GOT3 (cell line): Measurements from ENCODE around the gene DCAF5.

Experiments
- DNase-seq: peaks from one replicate; lab custom pipeline; 2025; ENCODE audit warnings: mixed read lengths; lab: John Stamatoyannopoulos, UW

Gene DCAF5

DNA sequence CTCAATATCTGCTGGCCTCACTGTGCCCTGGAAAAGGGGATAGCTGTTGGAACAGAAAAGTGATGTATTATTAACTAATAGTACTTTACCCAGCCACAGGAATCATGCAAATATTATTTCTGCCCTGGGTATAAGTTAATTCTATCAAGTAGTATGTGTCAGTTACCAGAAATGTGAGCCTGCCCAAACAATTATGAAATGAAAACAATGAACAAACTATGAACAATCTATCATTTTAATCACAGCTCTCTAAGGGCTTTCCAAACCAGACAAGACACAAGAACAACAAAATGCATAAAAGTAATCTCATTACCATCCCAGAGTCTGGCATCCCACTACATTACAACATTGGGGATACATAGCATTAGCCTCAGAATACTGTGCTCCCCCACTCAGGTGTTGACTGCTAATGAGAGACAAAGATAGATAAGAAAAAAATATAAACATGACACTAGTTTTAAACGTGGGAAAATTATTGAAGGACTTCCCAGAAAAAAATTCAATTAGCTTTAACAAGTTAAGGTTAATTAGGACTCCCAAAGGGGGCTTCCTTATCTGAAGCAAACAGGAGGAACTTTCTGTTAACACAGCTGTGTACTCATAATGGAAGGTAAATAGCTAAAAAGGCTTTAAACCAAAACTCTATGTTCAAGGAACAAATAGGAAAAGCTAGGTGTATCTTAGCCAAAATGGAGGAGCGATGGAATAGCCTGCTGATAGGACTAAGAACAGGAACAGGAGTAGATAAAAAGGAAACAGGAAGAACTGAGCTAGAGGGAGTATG lies 3.3 kb downstream of the DCAF5 start:
- no peak for DNase-seq

DNA sequence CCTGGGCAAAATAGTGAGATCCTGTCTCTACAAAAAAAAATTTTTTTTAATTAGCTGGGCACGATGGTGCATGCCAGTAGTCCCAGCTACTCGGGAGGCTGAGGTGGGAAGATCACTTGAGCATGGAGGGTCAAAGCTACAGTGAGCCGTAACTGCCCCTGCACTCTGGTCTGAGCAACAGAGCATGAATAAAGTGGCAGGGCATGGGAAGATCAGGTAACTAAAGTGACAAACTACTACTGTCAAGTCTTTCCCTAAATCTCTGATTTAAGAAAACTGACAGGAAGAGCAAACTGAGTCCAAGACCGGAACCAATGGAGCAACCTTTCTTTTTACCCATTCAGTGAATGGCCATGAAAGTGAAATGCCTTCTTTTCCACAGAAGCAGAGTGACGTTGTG lies 10.8 kb downstream of the DCAF5 start:
- DNase-seq = no peak

DNA sequence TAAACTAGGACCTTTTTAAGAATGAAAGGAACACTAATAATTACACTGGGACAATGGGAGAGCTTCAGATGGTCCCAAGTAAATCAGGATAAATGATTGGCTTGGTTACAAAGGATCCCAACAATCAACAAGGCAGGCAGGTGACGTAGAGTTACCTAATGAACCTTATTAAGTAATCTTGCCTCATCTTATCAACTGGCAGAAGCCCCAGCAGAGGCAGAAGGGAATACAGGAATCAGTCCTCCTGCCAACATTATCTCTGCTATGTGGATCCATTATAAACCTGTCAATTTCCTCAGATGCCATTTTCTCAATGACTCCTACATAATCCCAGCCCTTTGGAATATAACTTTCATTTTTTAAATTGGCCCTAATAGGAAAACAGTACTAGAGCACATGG lies 11.4 kb downstream of the DCAF5 start:
- no peak for DNase-seq

DNA sequence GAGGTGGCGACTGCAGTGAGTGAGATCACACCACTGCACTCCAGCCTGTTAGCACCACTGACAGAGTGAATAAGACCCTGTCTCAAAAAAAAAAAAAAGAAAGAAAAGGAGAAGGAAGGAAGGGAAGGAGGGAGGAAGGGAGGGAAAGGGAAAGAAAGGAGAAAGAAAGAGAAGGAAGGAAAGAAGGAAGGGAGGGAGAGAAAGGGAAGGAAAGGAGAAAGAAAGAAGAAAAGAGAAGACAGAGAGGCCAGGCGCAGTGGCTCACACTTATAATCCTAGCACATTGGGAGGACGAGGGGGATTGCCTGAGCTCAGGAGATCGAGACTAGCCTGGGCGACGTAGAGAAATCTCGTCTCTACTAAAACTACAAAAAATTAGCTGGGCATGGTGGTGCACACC lies 13.2 kb downstream of the DCAF5 start:
- DNase-seq = no peak

DNA sequence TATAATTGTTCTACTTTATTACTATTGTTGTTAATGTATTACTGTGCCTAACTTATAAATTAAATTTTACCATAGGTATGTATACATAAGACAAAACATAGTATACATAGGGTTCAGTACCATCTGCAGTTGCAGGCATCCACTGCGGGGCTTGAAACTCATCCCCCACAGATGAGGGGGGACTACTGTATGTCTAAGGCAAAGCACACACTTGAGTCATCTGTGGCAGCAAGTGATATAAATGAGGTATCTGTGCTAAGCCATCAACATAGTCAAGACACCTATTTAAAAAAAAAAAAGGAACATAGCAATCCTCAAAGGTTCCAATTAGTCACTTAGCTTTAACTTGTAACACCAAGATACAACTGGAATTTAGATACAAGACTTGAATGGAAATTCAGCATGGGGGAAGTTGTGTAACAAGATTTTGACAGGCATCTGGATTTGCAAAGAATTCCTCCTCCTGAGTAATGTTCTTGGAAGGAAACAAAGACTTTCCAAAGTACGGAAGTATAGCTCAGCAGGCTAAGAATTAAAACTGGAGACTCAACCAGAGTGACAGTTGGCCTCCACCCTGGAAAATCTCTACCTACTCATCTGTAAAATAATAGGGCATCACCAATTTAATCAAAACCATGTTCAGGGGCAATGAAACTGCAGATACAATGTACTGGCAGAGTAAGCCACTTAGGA lies 14.9 kb downstream of the DCAF5 start:
- no peak for DNase-seq

DNA sequence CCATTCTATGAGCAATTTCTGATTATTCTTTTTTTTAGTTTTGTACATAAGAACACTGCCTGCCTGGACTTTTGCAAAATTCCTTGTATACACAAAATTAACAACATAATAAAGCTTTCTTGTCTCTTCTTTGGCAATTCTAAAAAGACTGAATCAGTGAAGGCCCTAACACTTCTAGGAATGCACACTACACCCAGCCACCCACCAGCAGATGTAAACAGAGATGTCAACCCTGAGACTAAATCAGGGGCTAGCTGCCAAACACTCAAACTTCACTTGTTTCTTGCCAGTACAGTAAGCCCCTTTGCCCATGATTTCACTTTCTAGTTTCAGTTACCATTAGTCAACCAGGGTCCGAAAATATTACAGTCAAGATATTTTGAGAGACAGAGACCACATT lies 15.5 kb downstream of the DCAF5 start:
- no peak for DNase-seq

DNA sequence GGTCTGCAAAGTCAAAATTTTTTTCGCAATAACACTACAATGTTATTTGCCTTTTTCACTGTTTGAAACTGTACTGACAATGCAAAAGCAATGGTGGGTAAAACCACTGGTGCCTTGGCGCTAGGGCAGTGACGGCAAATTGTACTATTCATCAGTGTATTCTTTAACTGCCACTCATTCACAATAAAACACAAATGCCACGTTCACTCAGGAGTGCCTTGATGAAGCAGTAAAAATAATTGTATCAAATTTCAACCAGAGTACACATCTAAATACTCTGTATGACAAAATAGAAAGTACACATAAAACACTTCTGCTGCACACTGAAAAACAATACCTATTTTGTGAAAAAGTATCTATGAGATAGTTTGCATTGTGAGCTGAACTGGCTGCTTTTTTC lies 17.8 kb downstream of the DCAF5 start:
- no peak for DNase-seq

DNA sequence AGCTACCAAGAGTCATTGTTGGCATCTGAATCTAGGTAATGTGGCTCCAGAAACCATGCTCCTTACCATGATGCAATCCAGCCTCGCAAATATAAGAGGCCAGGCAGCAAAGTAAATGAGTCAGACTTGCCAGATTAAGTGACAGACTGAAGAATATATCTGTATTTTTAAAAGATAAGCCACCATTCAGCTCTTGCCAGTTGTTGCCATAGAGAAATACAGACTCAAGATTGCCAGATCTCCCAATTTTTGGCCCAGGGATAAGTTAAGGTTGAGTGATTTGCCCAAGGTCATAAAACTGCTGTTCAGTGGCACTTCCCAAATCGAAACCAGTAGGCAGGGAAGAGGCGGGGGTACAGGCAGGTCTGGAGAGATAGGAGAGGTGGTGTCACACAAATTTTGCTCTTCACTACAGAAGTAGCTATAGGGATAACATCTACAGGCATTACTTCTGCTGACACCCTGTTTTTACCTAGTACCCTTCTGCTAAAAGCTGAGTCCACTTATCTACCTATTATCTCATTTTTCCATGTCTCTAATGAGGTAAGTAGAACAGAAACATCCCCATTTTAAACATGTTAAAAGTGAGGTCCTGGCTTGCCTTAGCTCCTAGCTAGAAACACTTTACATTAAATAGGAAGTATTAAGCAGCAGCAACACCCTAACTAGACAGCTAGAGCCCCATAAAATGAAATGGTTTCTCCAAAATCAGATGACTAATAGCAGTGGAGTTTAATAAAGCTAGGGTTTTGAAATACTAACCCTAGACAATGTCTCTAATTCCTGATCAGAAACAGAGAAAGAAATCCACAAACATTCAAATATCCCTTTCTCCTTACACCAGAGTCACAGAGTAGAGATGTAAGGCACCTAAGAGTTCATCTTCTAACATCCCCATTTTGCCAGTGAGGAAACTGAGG lies 19.5 kb downstream of the DCAF5 start:
- DNase-seq = no peak

DNA sequence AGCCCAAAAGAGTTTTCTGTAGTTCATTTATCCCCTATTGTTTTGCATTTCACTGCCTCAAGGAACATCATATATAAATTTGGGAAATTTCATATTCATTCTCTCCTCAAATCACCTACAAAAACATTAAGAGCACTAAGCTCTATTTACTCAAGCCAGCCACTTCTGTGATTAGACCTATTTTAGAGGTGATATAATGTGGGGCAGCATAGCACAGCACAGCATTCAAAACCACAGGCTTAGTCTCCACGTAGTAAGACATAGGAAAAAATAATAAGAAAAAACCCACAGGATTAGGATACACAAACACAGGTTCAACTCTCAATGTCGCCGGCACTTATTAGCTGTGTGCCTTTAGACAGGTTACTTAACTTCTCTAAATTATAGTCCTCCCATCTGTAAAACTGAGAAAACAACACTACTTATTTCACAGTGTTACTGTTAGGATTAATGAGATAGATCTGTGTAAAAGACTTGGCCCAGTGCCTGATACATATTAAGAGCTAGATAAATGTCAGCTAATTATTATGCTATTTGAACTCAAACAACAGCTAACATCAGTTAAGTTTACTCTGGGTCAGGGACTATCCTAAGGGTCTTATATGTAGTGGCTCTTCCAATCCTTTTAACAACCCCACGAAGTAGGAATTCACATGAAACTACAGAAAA lies 20.3 kb downstream of the DCAF5 start:
- no peak for DNase-seq

DNA sequence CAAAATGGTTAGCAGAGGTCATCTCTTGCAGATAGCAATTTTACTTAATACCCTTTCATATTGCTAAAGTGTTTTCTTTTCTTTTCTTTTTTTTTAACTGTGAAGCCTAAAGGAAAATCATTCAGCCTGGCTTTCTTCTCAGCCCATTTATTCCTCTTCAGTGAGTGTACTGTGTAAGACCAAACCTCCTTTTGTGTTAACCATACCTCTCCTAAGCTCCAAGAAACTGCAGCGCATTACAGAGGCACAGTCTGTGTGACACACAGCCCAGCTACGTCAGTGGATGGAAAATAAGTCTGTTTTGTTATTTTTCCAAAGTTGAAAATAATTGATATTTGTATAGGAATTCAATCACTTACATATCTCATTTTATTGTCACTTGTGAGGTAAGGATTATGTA lies 21.7 kb downstream of the DCAF5 start:
- no peak for DNase-seq

DNA sequence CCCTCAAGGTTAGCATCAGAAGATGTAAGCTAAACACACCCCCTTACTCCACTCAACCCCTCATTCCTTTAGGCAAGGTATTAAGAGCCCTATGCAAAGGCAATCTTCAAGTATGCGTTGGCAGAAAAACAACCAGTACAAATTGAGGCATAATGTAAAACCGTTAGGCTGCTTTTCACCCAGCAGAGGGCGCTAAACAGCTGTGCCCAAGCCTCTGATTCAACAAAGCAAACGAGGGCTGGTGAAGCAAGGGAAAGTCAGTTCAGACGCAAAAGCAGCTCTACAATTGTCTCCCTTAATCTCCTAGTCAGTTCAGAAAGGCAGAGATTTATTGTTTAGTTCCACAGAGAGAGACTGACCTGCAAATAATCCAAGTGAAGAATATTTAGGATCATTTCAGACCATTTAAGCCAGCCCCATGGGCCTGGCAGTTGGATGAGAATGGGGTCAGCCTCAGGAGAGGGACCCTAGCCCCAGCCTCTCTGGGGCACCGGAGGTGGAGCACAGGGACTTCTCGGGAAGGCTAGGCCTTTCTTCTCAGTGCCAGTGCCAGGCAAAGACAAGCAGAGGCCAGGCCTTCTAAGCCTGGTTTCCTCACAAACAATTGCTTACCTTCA lies 23.5 kb downstream of the DCAF5 start:
- DNase-seq = no peak

DNA sequence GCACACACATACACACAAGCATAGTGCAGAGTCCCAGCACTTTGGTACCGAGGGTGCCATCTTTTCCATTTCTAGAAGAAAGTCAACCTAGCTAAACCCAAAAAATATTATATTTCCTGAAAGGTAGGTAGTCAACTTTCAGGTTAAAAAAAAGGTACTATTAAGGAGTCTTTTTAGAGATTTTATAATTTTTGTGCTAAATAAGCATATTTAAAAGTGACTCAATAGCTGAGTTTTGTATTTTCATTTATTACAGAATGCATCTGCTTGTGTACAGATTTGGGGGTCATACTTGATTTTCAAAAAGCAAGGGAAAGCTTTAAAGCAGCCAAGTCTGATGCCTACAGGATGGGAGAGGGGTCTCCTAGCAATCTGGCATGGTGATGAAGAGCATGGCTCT lies 34.6 kb downstream of the DCAF5 start:
- DNase-seq = no peak

DNA sequence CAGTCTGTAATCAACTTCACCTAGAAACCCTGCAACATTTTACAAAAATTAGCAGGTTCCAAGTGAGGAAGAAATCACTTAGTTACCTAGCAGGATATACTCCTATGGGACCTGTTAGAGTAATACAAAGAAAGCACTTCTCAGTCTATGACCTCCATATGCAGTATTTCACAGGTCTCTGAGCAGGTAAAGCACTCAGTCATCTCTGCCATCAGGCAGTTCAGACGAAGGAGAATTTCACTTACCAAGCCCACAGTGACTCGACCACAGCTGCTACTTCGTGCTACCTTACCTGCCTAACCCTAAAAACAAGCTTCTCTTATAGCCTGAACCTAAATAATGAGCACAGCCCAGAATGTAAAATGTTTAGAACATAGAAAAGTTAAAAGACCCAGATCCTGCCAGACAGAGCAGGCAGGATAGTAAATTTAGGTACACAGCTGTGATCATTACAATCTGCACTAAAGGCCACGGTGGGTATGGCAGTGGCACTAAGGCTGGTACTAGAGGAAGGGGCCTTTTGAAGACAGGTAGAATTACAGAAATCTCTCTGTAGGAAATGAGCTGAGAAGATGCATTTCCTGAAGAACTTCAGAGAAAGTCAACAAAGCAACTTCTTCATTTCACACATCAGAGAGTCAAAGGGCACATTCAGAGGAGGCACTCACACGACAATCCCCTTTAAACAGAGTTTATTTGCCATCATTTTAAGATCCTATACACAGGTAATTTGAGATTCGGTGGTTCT lies 35.7 kb downstream of the DCAF5 start:
- DNase-seq = no peak

DNA sequence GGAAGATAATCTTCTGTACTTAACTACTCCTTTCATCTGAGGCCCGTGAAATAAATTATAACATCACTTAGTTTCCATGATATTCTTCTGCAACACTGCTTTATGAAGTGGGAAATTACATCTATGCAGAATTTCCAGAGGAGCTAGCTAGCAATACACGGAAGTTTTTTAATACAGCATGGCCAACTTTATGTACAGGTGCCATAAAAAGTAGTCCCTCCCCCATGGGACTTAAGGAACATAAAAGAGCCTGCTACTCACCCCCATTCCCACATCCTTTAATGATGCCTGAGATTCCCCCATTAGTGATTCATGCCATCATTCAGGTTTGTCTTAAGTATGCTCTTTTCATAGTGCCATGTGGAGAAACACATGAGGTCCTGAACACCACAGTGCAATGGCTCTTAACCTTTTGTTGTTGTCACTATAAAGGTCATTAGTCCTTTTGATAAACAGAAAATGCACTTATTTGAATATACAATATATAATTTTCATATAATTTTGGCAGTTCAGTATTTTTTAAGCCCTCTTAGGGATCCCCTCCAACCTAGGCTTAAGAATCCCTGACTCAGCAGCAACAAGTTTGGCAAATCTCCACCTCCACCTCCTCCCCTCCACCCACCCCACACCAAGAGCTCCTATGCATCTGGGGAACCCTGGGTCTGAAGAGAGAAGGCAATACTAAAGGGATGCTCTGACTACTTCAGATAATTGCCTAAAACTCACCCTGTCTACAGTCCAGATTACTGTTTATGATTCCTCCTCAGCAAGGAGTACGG lies 37.3 kb downstream of the DCAF5 start:
- no peak for DNase-seq

DNA sequence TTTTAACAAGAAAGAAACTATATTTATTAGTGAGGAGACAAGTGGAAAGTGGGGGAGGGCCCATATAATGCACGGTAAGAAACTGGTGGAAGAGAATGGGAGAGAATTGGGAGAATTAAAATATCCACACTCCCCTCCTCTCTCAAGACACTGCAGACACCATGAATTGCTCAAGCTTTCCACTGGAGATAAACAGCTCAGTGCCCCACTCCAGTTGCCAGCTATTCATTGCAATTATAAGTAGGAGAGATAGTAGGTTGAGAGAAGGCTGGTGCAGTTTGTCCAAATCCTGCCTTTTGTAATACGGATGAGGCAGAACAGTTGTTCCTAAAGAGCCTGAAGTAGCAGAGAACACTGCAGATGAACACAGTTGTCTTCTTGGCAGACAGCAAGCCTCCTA lies 38.2 kb downstream of the DCAF5 start:
- DNase-seq = no peak

DNA sequence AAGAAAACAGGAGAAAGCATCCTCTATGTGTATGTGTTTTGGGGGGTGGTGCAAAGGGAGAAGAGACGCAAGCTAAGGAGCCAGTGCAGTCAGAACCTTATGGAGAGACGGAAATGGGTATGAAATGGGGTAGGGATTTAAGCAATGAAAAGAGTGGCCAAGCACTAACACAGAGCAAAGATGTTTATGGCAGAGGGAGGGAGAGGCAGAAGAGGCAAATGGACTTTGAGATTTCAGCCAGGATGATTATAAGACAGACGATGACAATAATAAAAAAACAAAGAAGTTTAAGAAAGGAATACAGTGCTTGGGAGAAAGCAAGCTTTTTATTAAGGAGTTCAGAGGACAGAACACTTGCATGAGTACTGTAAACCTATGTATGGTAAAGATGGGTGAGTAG lies 44.6 kb downstream of the DCAF5 start:
- DNase-seq = no peak

DNA sequence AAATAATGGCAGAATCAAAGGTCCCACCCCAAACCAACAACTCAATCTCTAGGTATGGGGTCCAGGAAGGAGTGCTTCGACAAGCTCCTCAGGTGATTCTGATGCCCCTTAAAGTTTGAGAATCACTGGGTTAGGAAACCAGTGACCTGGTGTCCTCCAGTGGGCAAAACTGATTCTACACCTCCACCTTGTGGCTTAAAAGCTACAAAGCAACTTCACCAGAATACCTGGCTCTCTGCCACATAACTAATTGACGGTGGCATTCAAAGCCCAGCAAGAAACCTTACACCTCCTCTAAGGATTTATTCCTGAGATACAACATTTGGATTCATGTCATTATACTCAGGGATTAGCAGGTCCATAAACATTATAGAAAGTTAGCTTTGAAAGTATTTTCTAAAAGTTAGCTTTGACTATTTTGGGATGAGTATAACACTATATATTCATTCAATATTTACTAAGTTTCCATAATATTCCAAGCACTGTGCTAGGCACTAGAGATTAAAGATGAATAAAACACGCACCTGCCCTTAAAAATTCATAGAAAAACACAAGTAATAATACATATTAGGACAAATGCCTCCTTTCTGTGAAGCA lies 45.4 kb downstream of the DCAF5 start:
- no peak for DNase-seq

DNA sequence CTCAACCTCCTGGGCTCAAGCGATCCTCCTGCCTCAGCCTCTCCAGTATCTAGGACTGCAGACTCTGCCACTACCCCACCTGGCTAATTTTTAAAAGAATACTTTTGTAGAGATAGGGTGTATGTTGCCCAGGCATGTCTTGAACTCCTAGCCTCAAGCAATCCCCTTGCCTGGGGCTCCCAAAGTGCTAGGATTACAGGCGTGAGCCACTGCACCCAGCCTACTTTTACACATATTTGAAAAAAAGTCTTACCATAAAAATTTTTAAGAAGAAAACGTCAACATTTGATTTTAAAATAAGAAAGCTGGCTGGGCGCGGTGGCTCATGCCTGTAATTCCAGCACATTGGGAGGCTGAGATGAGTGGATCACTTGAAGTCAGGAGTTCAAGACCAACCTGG lies 46.5 kb downstream of the DCAF5 start:
- DNase-seq = no peak

DNA sequence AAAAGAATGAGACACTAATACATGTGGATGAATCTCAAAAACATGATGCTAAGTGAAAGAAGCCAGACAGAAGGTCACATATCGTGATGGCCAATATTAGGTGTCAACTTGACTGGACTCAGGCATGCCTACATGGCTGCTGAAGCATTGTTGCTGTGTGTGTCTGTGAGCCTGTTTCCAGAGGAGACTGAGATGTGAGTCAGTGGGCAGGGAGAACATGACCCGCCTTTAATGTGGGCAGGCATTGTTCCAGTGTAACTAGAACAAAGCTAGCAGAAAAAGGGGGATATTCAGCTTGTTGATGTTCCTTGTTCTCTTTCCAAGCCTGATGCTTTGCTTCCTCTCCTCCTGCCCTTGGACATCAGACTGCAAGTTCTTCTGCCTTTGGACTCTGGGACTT lies 47.6 kb downstream of the DCAF5 start:
- DNase-seq = no peak

DNA sequence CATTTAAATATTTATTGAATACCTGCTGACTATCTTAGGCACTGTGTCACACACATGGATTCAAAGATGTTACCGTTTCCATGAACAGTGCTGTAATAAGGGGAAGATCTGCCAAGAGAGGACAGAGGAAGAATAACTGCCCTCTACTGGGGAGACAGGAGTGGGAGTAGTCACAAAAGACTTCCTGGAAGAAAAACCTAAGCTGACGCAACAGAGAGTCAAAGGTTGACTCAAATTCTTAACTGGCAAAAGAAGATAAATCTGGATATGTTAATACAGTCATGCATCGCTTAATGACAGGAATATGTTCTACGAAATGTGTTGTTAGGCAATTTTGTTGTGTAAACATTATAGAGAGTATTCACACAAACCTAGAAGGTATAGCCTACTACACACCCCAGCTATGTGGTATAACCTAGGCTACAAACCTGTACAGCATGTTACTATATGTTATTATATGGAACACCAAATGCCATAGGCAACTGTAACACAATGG lies 51.5 kb downstream of the DCAF5 start:
- no peak for DNase-seq
